Liver (tissue), 9 donors: ENCODE measurements around the gene TKTL2. TPM values are rescaled to one million over a fixed set of nuclear protein-coding genes. Genes with fewer than 3 reads are reported as not detected.

Experiments
- DNase-seq: peaks from one replicate; pipeline ENCODE4 v3.0.0-alpha.2; 2017; ENCODE audit warnings: low spot score
- H3K27ac ChIP-seq, 2 donors: one replicate each; pipeline ENCODE4 v1.7.0; 2013; ENCODE audit warnings: inconsistent platforms in 2 of 2, low read length in 2 of 2, control low read depth in 1 of 2, low read depth in 1 of 2, mild to moderate bottlenecking in 1 of 2
- H3K27me3 ChIP-seq, 4 donors: one replicate each; pipeline versions ENCODE4 v1.6.1 to v1.7.0; 2013; ENCODE audit warnings: low read length in 3 of 4, inconsistent platforms in 1 of 4, mild to moderate bottlenecking in 1 of 4, moderate library complexity in 1 of 4; ENCODE audit not compliant: control insufficient read depth in 4 of 4, insufficient read depth in 4 of 4
- H3K36me3 ChIP-seq, 4 donors: one replicate each; pipeline versions ENCODE4 v1.6.1 to v1.7.0; 2013; ENCODE audit warnings: low read length in 3 of 4, mild to moderate bottlenecking in 3 of 4, low read depth in 1 of 4, moderate library complexity in 1 of 4; ENCODE audit not compliant: control insufficient read depth in 4 of 4, insufficient read depth in 3 of 4
- H3K4me1 ChIP-seq, 4 donors: one replicate each; pipeline versions ENCODE4 v1.6.1 to v1.7.0; 2013; ENCODE audit warnings: low read length in 3 of 4, mild to moderate bottlenecking in 3 of 4, moderate library complexity in 1 of 4; ENCODE audit not compliant: control insufficient read depth in 4 of 4, insufficient read depth in 4 of 4
- H3K4me3 ChIP-seq, 3 donors: one replicate each; pipeline versions ENCODE4 v1.6.1 to v1.7.0; 2013; ENCODE audit warnings: low read length in 3 of 3, control low read depth in 1 of 3, low read depth in 1 of 3, mild to moderate bottlenecking in 1 of 3
- H3K9ac ChIP-seq, 2 donors: one replicate each; pipeline ENCODE4 v1.7.0; 2013; ENCODE audit warnings: low read length in 2 of 2, mild to moderate bottlenecking in 2 of 2, moderate library complexity in 2 of 2, control low read depth in 1 of 2, low read depth in 1 of 2
- H3K9me3 ChIP-seq, 4 donors: one replicate each; pipeline versions ENCODE4 v1.6.1 to v1.7.0; 2013; ENCODE audit warnings: low read length in 3 of 4; ENCODE audit not compliant: control insufficient read depth in 4 of 4
- CTCF ChIP-seq: fragments of 150-350 bp; IDR thresholded peaks from 2 replicates; pipeline ENCODE4 v1.5.1; 2017; ENCODE audit warnings: improper control_type of control experiment, low read depth, low read length; ENCODE audit not compliant: missing input control
- EGR1 ChIP-seq, 2 donors: IDR thresholded peaks; 2 replicates each; pipeline ENCODE4 v1.6.1; 2016 to 2018; ENCODE audit warnings: antibody characterized with exemption in 2 of 2, low read depth in 2 of 2
- FOXA1 ChIP-seq: IDR thresholded peaks from 2 replicates; pipeline ENCODE4 v1.6.1; 2016; ENCODE audit warnings: antibody characterized with exemption
- FOXA2 ChIP-seq: IDR thresholded peaks from 2 replicates; pipeline ENCODE4 v1.6.1; 2016; ENCODE audit warnings: antibody characterized with exemption
- GABPA ChIP-seq, 2 donors: IDR thresholded peaks in 1 of 2; conservative IDR thresholded peaks in 1 of 2; 2 replicates each; pipeline ENCODE4 v1.6.1; 2016; ENCODE audit warnings: antibody characterized with exemption in 2 of 2, mild to moderate bottlenecking in 1 of 2, moderate library complexity in 1 of 2
- HNF4A ChIP-seq, 2 donors: conservative IDR thresholded peaks; 2 replicates each; pipeline ENCODE4 v1.6.1; 2016; ENCODE audit warnings: antibody characterized with exemption in 2 of 2, mild to moderate bottlenecking in 2 of 2
- JUND ChIP-seq, 2 donors: IDR thresholded peaks; 2 replicates each; pipeline ENCODE4 v1.6.1; 2016; ENCODE audit warnings: antibody characterized with exemption in 2 of 2
- MAX ChIP-seq: IDR thresholded peaks from 2 replicates; pipeline ENCODE4 v1.6.1; 2016; ENCODE audit warnings: antibody characterized with exemption
- NR2F2 ChIP-seq: IDR thresholded peaks from 2 replicates; pipeline ENCODE4 v1.6.1; 2016; ENCODE audit warnings: antibody characterized with exemption
- RAD21 ChIP-seq, 2 donors: IDR thresholded peaks; 2 replicates each; pipeline ENCODE4 v1.6.1; 2016; ENCODE audit warnings: antibody characterized with exemption in 2 of 2, mild to moderate bottlenecking in 2 of 2
- RXRA ChIP-seq, 2 donors: IDR thresholded peaks; 2 replicates each; pipeline ENCODE4 v1.6.1; 2017 to 2018; ENCODE audit warnings: antibody characterized with exemption in 2 of 2, mild to moderate bottlenecking in 1 of 2
- TAF1 ChIP-seq: conservative IDR thresholded peaks from 2 replicates; pipeline ENCODE4 v1.6.1; 2016; ENCODE audit warnings: antibody characterized with exemption, mild to moderate bottlenecking
- YY1 ChIP-seq: IDR thresholded peaks from 2 replicates; pipeline ENCODE4 v1.6.1; 2016; ENCODE audit warnings: antibody characterized with exemption, mild to moderate bottlenecking
- ZBTB33 ChIP-seq: IDR thresholded peaks from 2 replicates; pipeline ENCODE4 v1.6.1; 2016; ENCODE audit warnings: antibody characterized with exemption
- WGBS: extraction: QIAGEN DNeasy Blood & Tissue Kit; methylation state at CpG from one replicate; pipeline ENCODE4 v1.1.7; 2013; 5-methylcytosine and 5-hydroxymethylcytosine counted together
- polyA plus RNA-seq, 2 donors: library from polyadenylated mRNA; stranded (reverse) in 1 of 2; unstranded in 1 of 2; fragments of 200-250 nt in 1 of 2; fragments of >200 nt in 1 of 2; fragmentation: Nextera tagmentation in 1 of 2; extraction: Ambion mirVana in 1 of 2; gene quantifications; one replicate each; pipeline versions ENCODE4 v1.2.1 to v1.2.3, GENCODE V29; 2013 to 2015
- total RNA-seq, 2 donors: library from RNA; depleted of rRNA; stranded (reverse); fragments of >200 nt; gene quantifications; one replicate each; pipeline ENCODE4 v1.2.3, GENCODE V29; 2014
- TF ChIP-seq, protein P1 (sequence below): IDR thresholded peaks from 2 replicates; pipeline ENCODE4 v1.6.1; 2016; ENCODE audit warnings: antibody characterized with exemption, mild to moderate bottlenecking
- TF ChIP-seq, protein P2 (sequence below): IDR thresholded peaks from 2 replicates; pipeline ENCODE4 v1.6.1; 2016; ENCODE audit warnings: antibody characterized with exemption
- donor health status: healthy.
- donor health status: healthy.
- donor health status: healthy.
- donor health status: healthy.
- donor health status: healthy.

The TKTL2 gene
- total and polyA plus RNA-seq, 4 donors = not detected

DNA sequence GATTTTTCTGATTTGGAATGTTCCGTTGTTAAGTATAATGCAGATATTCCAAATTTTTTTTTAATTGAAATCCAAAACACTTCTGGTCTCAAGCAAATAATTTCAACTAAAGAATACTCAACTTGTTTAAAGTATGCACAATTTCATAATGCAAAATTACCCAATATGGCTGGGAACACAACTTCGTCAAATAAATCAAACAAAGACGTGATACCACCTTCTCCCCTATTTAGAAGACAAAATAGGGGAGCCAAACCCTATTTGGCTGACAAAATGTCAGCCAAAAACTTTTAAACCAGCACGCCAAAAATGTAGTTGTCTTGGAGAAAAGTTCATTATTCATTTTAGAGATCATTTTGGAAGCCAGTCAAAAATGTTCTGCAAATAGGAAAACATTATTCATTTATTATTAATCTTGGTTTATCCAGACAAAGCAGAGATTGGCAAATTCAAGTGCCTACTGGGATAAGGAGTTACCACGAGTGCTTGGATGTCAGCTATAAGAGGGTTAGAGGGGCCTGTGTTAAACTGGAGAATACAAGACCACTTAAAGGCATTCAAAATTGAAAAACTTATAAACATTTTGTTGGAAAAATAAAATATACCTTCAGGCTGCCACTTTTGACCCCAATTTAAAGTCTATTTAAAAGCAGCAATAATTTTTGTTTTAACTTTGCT, 3.3 kb upstream of the TKTL2 start (continued):
- TF ChIP-seq CTCF (no peak), NR2F2 (no peak), RAD21 (IDR thresholded peaks at IDR 0.05) (no peak), HNF4A (conservative IDR thresholded peaks at IDR 0.05) (no peak), TAF1 (no peak), FOXA2 (no peak)

- Histone ChIP-seq H3K27ac (no peak overlapping the region), H3K4me1 (no peaks in the 10 kb centered on the region), H3K4me3 (no peak overlapping the region), H3K27me3 (peaks cover 0 to 4% (median 0%) of the 10 kb centered on the region in 4 donors), H3K9ac (no peak overlapping the region), H3K9me3 (peaks cover 0 to 2% (median under 1%) of the 10 kb centered on the region in 4 donors), H3K36me3 (no peaks in the 10 kb centered on the region)
- no peak for DNase-seq
- TF ChIP-seq GABPA (IDR thresholded peaks at IDR 0.05 in 1 of 2, conservative IDR thresholded peaks at IDR 0.05 in 1 of 2) (no peak), MAX (no peak), EGR1 (IDR thresholded peaks at IDR 0.05; ENCODE audit: low read depth in 2 of 2) (no peak), FOXA1 (no peak), RAD21 (IDR thresholded peaks at IDR 0.05) (no peak), FOXA2 (no peak), YY1 (no peak), TAF1 (no peak), HNF4A (conservative IDR thresholded peaks at IDR 0.05) (no peak), NR2F2 (no peak), ZBTB33 (no peak), JUND (IDR thresholded peaks at IDR 0.05) (no peak), RXRA (IDR thresholded peaks at IDR 0.05) (no peak)
- TF ChIP-seq, protein P1, sequence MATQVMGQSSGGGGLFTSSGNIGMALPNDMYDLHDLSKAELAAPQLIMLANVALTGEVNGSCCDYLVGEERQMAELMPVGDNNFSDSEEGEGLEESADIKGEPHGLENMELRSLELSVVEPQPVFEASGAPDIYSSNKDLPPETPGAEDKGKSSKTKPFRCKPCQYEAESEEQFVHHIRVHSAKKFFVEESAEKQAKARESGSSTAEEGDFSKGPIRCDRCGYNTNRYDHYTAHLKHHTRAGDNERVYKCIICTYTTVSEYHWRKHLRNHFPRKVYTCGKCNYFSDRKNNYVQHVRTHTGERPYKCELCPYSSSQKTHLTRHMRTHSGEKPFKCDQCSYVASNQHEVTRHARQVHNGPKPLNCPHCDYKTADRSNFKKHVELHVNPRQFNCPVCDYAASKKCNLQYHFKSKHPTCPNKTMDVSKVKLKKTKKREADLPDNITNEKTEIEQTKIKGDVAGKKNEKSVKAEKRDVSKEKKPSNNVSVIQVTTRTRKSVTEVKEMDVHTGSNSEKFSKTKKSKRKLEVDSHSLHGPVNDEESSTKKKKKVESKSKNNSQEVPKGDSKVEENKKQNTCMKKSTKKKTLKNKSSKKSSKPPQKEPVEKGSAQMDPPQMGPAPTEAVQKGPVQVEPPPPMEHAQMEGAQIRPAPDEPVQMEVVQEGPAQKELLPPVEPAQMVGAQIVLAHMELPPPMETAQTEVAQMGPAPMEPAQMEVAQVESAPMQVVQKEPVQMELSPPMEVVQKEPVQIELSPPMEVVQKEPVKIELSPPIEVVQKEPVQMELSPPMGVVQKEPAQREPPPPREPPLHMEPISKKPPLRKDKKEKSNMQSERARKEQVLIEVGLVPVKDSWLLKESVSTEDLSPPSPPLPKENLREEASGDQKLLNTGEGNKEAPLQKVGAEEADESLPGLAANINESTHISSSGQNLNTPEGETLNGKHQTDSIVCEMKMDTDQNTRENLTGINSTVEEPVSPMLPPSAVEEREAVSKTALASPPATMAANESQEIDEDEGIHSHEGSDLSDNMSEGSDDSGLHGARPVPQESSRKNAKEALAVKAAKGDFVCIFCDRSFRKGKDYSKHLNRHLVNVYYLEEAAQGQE = no peak
- TF ChIP-seq, protein P2, sequence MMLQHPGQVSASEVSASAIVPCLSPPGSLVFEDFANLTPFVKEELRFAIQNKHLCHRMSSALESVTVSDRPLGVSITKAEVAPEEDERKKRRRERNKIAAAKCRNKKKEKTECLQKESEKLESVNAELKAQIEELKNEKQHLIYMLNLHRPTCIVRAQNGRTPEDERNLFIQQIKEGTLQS = no peak
- 87% methylated on average over 3 of the region's 3 CpGs for WGBS
These were observed 473 bp upstream of the TKTL2 start for GRCh38 chr4:163474027-163474426.
